Ishikawa (cell line): ENCODE results near the gene PTPRN2.

Source experiments
- CEBPB ChIP-seq: IDR thresholded peaks from 2 replicates; pipeline ENCODE4 v1.6.1; 2012
- CREB1 ChIP-seq: IDR thresholded peaks from 2 replicates; pipeline ENCODE4 v1.6.1; 2012; ENCODE audit warnings: low read depth
- EGR1 ChIP-seq: IDR thresholded peaks from 2 replicates; pipeline ENCODE4 v1.6.1; 2012
- EP300 ChIP-seq: IDR thresholded peaks from 2 replicates; pipeline ENCODE4 v1.6.1; 2012; ENCODE audit warnings: borderline replicate concordance
- FOXM1 ChIP-seq: IDR thresholded peaks from 2 replicates; pipeline ENCODE4 v1.6.1; 2012; ENCODE audit warnings: low read depth, borderline replicate concordance
- NFIC ChIP-seq: IDR thresholded peaks from 2 replicates; pipeline ENCODE4 v1.6.1; 2012
- RAD21 ChIP-seq: IDR thresholded peaks from 2 replicates; pipeline ENCODE4 v1.6.1; 2012; ENCODE audit warnings: low read depth
- TAF1 ChIP-seq: IDR thresholded peaks from 2 replicates; pipeline ENCODE4 v1.6.1; 2012; ENCODE audit warnings: low read depth, mild to moderate bottlenecking
- TCF12 ChIP-seq: IDR thresholded peaks from 2 replicates; pipeline ENCODE4 v1.6.1; 2012; ENCODE audit warnings: low read depth
- TEAD4 ChIP-seq: IDR thresholded peaks from 2 replicates; pipeline ENCODE4 v1.6.1; 2012
- YY1 ChIP-seq: IDR thresholded peaks from 2 replicates; pipeline ENCODE4 v1.6.1; 2012; ENCODE audit warnings: low read depth
- ZBTB7A ChIP-seq: IDR thresholded peaks from 2 replicates; pipeline ENCODE4 v1.6.1; 2012; ENCODE audit warnings: low read depth
- TF ChIP-seq, protein P1 (sequence below): IDR thresholded peaks from 2 replicates; pipeline ENCODE4 v1.6.1; 2012; ENCODE audit warnings: low read depth, mild to moderate bottlenecking
- TF ChIP-seq, protein P2 (sequence below): IDR thresholded peaks from 2 replicates; pipeline ENCODE4 v1.6.1; 2012
- TF ChIP-seq, protein P3 (sequence below): IDR thresholded peaks from 2 replicates; pipeline ENCODE4 v1.6.1; 2012

Gene PTPRN2

DNA sequence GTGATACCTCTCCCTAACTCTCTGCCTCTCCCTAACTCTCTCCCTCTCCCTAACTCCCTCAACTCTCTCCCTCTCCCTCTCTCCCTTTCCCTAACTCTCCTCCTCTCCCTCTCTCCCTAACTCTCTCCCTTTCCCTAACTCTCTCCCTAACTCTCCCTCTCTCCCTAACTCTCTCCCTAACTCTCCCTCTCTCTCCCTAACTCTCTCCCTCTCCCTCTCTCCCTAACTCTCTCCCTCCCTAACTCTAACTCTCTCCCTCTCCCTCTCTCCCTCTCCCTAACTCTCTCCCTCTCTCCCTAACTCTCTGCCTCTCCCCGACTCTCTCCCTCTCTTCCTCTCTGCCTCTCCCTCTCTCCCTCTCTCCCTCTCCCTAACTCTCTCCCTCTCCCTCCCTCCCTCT is 2.0 kb upstream of the PTPRN2 start:
- TF ChIP-seq FOXM1 (no peak), YY1 (no peak)
- TF ChIP-seq, protein P1, sequence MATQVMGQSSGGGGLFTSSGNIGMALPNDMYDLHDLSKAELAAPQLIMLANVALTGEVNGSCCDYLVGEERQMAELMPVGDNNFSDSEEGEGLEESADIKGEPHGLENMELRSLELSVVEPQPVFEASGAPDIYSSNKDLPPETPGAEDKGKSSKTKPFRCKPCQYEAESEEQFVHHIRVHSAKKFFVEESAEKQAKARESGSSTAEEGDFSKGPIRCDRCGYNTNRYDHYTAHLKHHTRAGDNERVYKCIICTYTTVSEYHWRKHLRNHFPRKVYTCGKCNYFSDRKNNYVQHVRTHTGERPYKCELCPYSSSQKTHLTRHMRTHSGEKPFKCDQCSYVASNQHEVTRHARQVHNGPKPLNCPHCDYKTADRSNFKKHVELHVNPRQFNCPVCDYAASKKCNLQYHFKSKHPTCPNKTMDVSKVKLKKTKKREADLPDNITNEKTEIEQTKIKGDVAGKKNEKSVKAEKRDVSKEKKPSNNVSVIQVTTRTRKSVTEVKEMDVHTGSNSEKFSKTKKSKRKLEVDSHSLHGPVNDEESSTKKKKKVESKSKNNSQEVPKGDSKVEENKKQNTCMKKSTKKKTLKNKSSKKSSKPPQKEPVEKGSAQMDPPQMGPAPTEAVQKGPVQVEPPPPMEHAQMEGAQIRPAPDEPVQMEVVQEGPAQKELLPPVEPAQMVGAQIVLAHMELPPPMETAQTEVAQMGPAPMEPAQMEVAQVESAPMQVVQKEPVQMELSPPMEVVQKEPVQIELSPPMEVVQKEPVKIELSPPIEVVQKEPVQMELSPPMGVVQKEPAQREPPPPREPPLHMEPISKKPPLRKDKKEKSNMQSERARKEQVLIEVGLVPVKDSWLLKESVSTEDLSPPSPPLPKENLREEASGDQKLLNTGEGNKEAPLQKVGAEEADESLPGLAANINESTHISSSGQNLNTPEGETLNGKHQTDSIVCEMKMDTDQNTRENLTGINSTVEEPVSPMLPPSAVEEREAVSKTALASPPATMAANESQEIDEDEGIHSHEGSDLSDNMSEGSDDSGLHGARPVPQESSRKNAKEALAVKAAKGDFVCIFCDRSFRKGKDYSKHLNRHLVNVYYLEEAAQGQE, result no peak

DNA sequence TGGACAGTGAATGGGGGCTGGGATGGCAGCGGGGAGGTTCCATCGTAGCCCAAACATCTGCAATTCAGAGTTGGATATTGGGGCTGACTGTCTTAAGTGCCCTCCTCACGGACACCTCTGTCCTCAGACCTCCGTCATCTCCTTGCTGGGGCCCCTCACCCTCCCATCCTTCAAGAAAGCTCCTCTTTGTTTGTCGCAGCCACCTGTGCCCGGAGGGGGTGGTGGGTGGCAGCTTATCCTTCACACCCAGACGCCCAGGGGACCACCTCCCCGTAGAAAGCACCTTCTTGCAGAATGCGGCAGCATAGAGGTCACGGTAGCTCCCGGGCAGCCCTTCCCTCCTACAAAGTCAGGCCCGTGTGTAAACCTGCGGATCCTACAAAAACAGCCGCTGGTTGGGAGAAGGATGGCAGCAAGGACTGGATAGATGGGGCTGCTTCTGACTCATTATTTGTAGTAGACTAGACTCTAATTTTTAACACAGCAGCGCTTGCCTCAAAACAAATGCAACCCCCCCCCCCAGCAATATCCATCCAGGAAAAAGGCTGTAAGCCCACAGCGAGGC is 1.3 kb upstream of the PTPRN2 start:
- no peak for TF ChIP-seq TEAD4
- no peak for TF ChIP-seq EGR1
- TF ChIP-seq, protein P2, sequence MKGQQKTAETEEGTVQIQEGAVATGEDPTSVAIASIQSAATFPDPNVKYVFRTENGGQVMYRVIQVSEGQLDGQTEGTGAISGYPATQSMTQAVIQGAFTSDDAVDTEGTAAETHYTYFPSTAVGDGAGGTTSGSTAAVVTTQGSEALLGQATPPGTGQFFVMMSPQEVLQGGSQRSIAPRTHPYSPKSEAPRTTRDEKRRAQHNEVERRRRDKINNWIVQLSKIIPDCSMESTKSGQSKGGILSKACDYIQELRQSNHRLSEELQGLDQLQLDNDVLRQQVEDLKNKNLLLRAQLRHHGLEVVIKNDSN, result no peak
- TF ChIP-seq, protein P1, result no peak
- TF ChIP-seq TCF12, result no peak
- TF ChIP-seq, protein P3, sequence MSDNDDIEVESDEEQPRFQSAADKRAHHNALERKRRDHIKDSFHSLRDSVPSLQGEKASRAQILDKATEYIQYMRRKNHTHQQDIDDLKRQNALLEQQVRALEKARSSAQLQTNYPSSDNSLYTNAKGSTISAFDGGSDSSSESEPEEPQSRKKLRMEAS, result no peak
- no peak for TF ChIP-seq EP300
- TF ChIP-seq NFIC, result no peak
- TF ChIP-seq YY1, result no peak
- no peak for TF ChIP-seq CEBPB
- no peak for TF ChIP-seq FOXM1
- no peak for TF ChIP-seq CREB1
- no peak for TF ChIP-seq RAD21
- no peak for TF ChIP-seq TAF1
- no peak for TF ChIP-seq ZBTB7A

DNA sequence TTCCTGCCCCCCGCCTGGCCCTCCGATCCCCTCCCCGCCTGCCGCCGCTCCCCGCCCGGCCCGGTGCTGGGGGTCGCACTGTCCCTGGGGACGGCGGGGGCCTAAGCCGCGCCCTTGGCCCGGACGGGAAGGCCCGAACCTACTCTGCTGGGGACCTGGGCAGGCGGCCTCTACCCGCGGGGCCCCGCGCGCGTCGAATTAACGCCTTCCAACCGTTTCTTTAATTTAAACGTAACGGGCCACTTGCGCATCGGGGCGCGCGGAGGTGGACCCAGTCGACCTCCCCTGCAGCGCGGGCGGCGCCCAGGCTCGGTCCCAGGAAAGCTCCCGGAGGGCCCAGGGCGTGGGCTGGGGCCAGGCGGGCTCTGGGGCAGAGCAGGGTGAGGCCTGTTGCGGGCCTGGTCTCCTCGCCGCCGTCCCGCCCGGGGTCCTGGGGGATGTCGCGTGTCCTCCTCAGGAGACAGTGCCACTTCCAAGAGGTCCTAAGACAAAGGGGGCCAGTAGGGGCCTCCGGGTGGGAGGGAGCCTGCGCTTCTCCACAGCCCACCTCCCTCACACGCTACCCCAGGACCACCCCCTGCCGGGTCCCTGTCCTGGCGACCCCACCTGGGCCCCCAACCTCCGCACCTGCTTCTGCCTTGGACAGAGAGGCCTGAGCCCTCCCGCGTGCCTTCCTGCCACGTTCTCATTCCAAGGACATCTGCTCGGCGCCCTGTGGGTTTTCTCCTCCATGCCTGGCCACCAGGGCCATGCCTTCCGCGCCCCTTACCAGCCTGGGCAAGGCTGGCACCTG is 658 bp upstream of the PTPRN2 start:
- no peak for TF ChIP-seq EP300
- no peak for TF ChIP-seq TCF12
- no peak for TF ChIP-seq TEAD4

DNA sequence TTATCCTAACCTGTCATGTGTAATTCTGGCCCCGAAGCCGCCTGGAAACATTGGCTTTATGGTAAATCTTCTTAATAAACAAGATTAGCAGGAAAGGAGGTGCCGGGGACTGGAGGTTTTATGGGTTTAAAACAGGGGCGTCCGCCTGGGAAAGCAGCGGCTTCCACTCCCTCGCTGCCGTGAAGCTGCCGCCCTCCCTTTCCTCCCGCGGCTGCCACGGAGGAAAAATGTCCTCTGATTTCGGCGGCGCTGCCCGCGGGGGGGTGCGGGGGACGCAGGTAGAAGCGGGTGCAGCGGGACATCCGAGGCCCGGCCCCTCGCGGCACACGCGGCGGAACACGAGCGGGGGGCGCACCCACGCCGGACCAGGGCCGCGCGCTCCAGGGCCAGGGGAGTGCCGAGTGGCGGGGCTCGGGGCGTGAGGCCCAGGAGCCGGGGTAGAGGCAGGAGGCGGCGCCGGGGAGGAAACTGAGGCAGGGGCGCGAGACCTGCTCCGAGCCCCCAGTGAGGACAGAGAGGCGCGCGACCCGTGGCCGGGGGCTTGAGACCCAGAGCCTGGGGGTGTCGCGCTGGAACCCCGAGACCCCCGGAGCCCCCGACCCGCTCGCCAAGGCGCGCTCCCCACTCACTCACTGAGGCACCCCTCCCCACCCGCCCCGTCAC is 993 bp downstream of the PTPRN2 start:
- TF ChIP-seq TAF1, result no peak

DNA sequence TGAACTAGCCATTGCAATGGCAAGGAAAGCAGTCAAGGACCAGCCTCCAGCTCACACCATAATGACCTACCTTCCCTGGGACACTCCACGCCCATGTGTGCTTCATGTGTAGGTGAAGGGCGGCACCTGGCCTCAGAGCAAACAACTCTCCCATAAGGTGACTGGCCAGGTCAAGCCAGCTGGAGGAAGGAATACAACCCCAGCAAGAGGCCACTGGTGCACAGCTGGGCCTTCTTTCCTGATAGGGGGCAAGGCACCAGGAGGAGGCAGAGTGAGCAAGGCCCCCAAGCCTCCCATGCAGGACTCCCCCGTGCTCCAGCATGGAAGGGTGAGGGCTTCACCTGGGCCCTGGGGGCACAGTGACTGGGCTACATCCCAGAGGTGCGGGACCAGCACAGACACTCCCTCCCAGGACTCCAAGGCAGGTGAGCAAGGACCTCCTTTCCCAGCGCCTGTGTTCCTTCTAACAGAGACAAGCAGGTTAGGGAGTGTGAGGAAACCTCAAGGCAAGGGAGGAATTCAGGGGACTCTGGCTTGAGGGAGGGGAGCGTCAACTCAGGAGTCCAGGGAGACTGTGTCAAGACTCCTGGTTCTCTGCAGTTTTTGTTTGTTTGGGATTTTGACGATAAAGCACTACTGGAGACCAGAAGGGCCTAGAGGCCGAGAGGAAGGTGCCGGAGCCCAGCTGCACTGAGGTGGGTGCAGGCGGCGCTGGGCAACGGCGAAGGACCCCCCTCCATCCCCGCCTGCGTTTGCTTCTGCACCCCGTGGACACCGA is 1.7 kb downstream of the PTPRN2 start:
- no peak for TF ChIP-seq CEBPB
- TF ChIP-seq, protein P3, result no peak
- TF ChIP-seq RAD21, result no peak; the same call in 1 of the 2 replicates
- no peak for TF ChIP-seq YY1
- no peak for TF ChIP-seq ZBTB7A
- no peak for TF ChIP-seq FOXM1
- TF ChIP-seq EP300, result no peak
- TF ChIP-seq, protein P2, result no peak
- TF ChIP-seq TCF12, result no peak
- TF ChIP-seq TEAD4, result no peak
- no peak for TF ChIP-seq NFIC
- TF ChIP-seq, protein P1, result no peak
- TF ChIP-seq TAF1, result no peak
- no peak for TF ChIP-seq EGR1
